NCI-H526 treated with DMSO at 0.1 percent for 48 hours (cell line): ENCODE measurements around the gene C2CD4D.

Experiments used
- DNase-seq: peaks from one replicate; lab custom pipeline; 2025; lab: John Stamatoyannopoulos, UW

C2CD4D gene

GRCh38 chr1:151834239-151834638, 5.4 kb downstream of the C2CD4D start:
- DNase-seq = no peak

GRCh38 chr1:151833172-151833900, 6.3 kb downstream of the C2CD4D start:
- no peak for DNase-seq

GRCh38 chr1:151832318-151832980, 7.2 kb downstream of the C2CD4D start:
- DNase-seq = no peak

GRCh38 chr1:151831605-151832004, 8.0 kb downstream of the C2CD4D start, which contains the start of gene RORC:
Gene RORC, minus strand, starts transcription at chr1:151831802. Its CDS starts 38 bp downstream, at chr1:151831764.
- DNase-seq = no peak

GRCh38 chr1:151831256-151831591, 8.4 kb downstream of the C2CD4D start:
- no peak for DNase-seq

GRCh38 chr1:151830055-151830454, 9.6 kb downstream of the C2CD4D start:
- DNase-seq = no peak

GRCh38 chr1:151829352-151830046, 10.1 kb downstream of the C2CD4D start:
- no peak for DNase-seq

- DNase-seq = no peak
These were observed 10.7 kb downstream of the C2CD4D start for GRCh38 chr1:151828921-151829320.

- DNase-seq = no peak
These were observed 11.8 kb downstream of the C2CD4D start for GRCh38 chr1:151827853-151828252.

GRCh38 chr1:151825751-151826660, 13.6 kb downstream of the C2CD4D start:
- no peak for DNase-seq

GRCh38 chr1:151825204-151825603, 14.4 kb downstream of the C2CD4D start:
- DNase-seq = no peak

GRCh38 chr1:151823175-151823574, 16.4 kb downstream of the C2CD4D start:
- DNase-seq = no peak

- no peak for DNase-seq
These were observed 17.2 kb downstream of the C2CD4D start for GRCh38 chr1:151822404-151822803.

GRCh38 chr1:151820940-151821339, 18.7 kb downstream of the C2CD4D start:
- DNase-seq = no peak

- DNase-seq = no peak
These were observed 19.5 kb downstream of the C2CD4D start for GRCh38 chr1:151819976-151820623.

- no peak for DNase-seq
These were observed 20.3 kb downstream of the C2CD4D start for GRCh38 chr1:151819227-151819835.

GRCh38 chr1:151817353-151817730, 22.3 kb downstream of the C2CD4D start:
- no peak for DNase-seq

- no peak for DNase-seq
These were observed 22.9 kb downstream of the C2CD4D start for GRCh38 chr1:151816548-151817352.

GRCh38 chr1:151815716-151816327, 23.8 kb downstream of the C2CD4D start:
- no peak for DNase-seq
